Tibial nerve (tissue), 4 donors: Measurements from ENCODE around the gene BLVRA. TPM values are rescaled to one million over a fixed set of nuclear protein-coding genes. Genes with fewer than 3 reads are reported as not detected.

ENCODE experiments used
- DNase-seq, 2 donors: peaks; one replicate each; pipeline ENCODE4 v3.0.0-alpha.2; 2019; ENCODE audit warnings: low spot score in 2 of 2
- H3K27ac ChIP-seq, 4 donors: fragments of 200-600 bp; sonication (generic) in 3 of 4; one replicate each; pipeline ENCODE4 v1.5.1; 2017 to 2019; ENCODE audit warnings: mild to moderate bottlenecking in 1 of 4
- H3K27me3 ChIP-seq, 2 donors: fragments of 200-600 bp; sonication (generic) in 1 of 2; one replicate each; pipeline versions ENCODE4 v1.5.1 to v1.6.0; 2017 to 2019
- H3K36me3 ChIP-seq, 3 donors: fragments of 200-600 bp; sonication (generic); one replicate each; pipeline ENCODE4 v1.5.1; 2018 to 2019
- H3K4me1 ChIP-seq, 4 donors: fragments of 200-600 bp; sonication (generic) in 3 of 4; one replicate each; pipeline ENCODE4 v1.5.1; 2017 to 2019
- H3K4me3 ChIP-seq, 4 donors: fragments of 200-600 bp; sonication (generic) in 3 of 4; one replicate each; pipeline ENCODE4 v1.5.1; 2017 to 2019; ENCODE audit warnings: mild to moderate bottlenecking in 1 of 4, moderate library complexity in 1 of 4
- H3K9me3 ChIP-seq, 4 donors: fragments of 200-600 bp; sonication (generic) in 3 of 4; one replicate each; pipeline ENCODE4 v1.5.1; 2017 to 2019
- EP300 ChIP-seq, 2 donors: sonication (generic); formaldehyde crosslinking; IDR thresholded peaks; one replicate each; pipeline ENCODE4 v1.6.1; 2017; ENCODE audit warnings: antibody characterized with exemption in 2 of 2, mild to moderate bottlenecking in 1 of 2
- POLR2A ChIP-seq, 2 donors: fragments of 450-650 bp; IDR thresholded peaks; one replicate each; pipeline ENCODE4 v1.6.1; 2017; ENCODE audit warnings: antibody characterized with exemption in 2 of 2, mild to moderate bottlenecking in 2 of 2, moderate library complexity in 2 of 2
- WGBS, 2 donors: methylation state at CpG; one replicate each; pipeline ENCODE4 v1.1.5; 2018; 5-methylcytosine and 5-hydroxymethylcytosine counted together
- total RNA-seq, 4 donors: library from RNA; depleted of rRNA; stranded (reverse); fragments of >200 nt; gene quantifications; one replicate each; pipeline ENCODE4 v1.1.0, GENCODE V29; 2016
- TF ChIP-seq, protein P1 (sequence below), 5 experiments: fragments of 200-600 bp in 3 of 5; fragments of 450-650 bp in 2 of 5; sonication (generic) in 3 of 5; IDR thresholded peaks; one replicate each; pipeline ENCODE4 v1.5.1; 2016 to 2019; ENCODE audit warnings: antibody characterized with exemption in 5 of 5, mild to moderate bottlenecking in 3 of 5, moderate library complexity in 2 of 5

Gene BLVRA
- total RNA-seq, 4 donors from 2014 or later = 32.2 to 70.5 (median 48.5) TPM

DNA sequence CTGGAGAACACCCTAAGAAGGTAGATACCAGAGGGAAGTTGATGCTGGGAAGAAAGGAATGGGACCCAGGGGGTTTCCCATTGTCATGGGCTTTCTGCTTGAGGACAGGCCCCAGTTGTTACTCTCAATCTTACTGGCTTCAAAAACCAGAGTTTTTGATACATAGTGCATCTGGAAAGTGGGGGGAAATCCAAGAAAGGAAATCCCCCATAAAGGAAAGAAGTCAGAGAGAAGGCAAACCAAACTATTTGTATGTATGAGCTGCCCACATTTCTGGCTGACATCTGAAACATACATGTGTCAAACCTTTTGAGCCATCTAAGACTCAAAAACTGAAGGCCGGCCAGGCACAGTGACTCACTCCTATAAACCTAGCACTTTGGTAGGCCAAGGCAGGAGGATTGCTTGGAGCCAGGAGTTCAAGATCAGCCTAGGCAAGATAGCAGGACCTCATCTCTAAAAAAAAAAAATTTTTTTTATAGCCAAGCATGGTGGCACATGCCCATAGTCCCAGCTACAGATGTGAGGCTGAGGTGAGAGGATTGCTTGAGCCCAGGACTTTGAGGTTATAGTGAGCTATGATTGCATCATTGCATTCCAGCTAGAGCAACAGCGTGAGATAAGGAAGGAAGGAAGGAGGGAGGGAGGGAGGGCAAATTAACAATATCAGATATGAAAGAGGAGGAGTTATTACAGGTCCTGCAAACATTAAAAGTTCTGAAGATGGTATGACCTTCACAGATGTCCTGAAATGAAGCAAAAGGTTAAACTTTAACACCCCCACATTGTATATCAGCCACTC, 22.5 kb upstream of the BLVRA start:
- 59 to 61% methylated on average over 2 of the region's 2 CpGs for WGBS, 2 donors
- Histone ChIP-seq H3K9me3 (no peaks in the 10 kb centered on the region), H3K4me1 (no peaks in the 10 kb centered on the region), H3K36me3 (no peaks in the 10 kb centered on the region), H3K27me3 (no peaks in the 10 kb centered on the region), H3K27ac (no peak overlapping the region), H3K4me3 (no peak overlapping the region)
- TF ChIP-seq POLR2A (IDR thresholded peaks at IDR 0.05) (no peak), EP300 (IDR thresholded peaks at IDR 0.05) (no peak)
- TF ChIP-seq, protein P1, sequence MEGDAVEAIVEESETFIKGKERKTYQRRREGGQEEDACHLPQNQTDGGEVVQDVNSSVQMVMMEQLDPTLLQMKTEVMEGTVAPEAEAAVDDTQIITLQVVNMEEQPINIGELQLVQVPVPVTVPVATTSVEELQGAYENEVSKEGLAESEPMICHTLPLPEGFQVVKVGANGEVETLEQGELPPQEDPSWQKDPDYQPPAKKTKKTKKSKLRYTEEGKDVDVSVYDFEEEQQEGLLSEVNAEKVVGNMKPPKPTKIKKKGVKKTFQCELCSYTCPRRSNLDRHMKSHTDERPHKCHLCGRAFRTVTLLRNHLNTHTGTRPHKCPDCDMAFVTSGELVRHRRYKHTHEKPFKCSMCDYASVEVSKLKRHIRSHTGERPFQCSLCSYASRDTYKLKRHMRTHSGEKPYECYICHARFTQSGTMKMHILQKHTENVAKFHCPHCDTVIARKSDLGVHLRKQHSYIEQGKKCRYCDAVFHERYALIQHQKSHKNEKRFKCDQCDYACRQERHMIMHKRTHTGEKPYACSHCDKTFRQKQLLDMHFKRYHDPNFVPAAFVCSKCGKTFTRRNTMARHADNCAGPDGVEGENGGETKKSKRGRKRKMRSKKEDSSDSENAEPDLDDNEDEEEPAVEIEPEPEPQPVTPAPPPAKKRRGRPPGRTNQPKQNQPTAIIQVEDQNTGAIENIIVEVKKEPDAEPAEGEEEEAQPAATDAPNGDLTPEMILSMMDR (IDR thresholded peaks at IDR 0.05) = no peak
- no peak for DNase-seq

DNA sequence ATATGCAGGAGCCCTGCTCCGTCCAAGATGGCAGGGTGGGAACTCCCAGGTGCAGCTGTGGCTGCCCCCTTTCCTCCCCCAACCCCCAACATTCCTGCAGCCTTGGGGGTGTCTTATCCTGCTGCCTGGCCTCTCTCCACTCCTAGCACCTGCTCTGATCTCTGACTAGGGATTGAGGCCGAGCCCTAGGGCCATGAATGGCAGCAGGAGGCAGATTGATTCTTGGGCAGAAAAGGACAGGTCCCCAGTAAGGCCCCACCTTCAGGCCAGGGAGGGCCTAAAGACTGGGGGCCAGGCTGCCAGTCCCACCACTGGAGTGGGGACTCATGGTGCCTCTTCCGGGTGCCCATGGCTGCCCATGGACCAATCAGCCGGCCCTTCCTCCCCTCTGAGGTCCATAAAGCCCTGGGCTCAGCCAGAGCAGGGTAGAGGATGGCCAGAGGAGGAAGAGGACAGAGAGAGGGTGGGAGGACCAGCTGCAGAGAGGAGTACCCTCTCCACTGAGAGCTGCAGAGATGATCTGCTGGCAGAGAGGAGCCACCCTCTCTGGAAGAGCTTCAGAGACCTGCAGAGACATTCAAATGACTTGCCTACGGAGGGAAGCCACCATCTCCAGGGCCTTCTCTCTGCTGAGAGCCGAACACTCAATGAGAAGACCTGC, 20.9 kb upstream of the BLVRA start:
- 86 to 90% methylated on average over 5 of the region's 6 CpGs for WGBS, 2 donors
- Histone ChIP-seq H3K4me1 (no peaks in the 10 kb centered on the region), H3K36me3 (no peaks in the 10 kb centered on the region), H3K27ac (no peak overlapping the region), H3K9me3 (no peaks in the 10 kb centered on the region), H3K27me3 (no peaks in the 10 kb centered on the region), H3K4me3 (no peak overlapping the region)
- TF ChIP-seq EP300 (IDR thresholded peaks at IDR 0.05) (no peak), POLR2A (IDR thresholded peaks at IDR 0.05) (no peak)
- TF ChIP-seq, protein P1 (IDR thresholded peaks at IDR 0.05) = no peak
- DNase-seq = no peak

DNA sequence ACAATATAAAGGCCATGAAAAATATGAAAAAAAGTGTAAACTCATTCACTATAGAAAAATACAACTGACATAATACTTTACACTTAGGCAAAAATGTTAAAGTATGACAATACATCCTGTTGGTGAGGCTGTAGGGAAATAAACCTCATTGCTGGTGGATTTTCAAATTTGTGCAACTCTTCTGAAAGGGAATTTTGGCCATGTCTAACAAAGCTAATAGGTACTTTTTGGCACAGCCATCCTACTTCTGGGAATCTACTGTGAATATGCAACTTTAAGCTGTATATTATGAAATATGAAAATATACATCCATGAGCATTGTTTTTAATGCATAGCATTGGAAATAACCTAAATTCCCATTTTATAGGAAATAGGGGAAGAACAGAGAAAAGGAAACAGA, 15.8 kb upstream of the BLVRA start:
- H3K36me3 ChIP-seq = no peaks in the 10 kb centered on the region
- no peaks in the 10 kb centered on the region for H3K9me3 ChIP-seq
- no peak for DNase-seq
- no peaks in the 10 kb centered on the region for H3K4me1 ChIP-seq
- TF ChIP-seq POLR2A (IDR thresholded peaks at IDR 0.05) (no peak), EP300 (IDR thresholded peaks at IDR 0.05) (no peak)
- no peak overlapping the region for H3K27ac ChIP-seq
- H3K27me3 ChIP-seq = no peaks in the 10 kb centered on the region
- no peak overlapping the region for H3K4me3 ChIP-seq

DNA sequence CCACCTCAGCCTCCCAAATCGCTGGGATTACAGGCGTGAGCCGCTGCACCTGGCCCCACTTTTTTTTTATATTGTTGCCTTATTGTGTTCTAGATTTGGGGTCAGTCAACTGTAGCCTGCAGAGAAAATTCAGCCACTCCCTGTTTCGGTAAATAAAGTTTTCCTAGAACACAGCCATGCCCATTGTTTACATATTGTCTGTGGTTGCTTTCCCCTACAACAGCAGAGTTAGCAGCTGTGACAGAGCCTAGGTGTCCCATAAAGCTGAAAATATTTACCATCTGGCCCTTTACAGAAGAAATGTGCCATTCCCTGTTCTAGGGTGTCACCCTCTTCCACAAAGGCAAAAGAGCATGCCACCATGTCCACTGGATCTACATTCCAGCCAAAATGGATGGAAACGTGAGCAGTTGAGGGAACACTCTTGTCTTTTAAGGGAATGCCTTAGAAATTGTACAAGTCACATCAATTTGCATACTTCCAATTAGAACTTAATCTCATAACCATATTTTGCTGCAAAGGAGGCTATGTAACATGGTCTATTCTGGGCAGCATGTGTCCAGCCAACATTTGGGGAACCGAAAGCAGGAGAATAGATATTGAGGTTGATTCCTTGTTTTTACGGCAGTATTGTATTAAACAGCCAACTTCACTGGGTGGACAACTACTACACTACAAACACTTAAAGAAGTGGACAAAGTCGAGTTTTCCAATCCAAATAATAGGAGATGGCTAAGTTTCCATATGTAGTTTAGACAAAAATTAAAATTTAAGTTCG, 11.0 kb upstream of the BLVRA start:
- DNase-seq = no peak
- Histone ChIP-seq H3K27ac (no peak overlapping the region), H3K36me3 (no peaks in the 10 kb centered on the region), H3K4me3 (no peak overlapping the region), H3K9me3 (no peaks in the 10 kb centered on the region), H3K4me1 (no peaks in the 10 kb centered on the region), H3K27me3 (no peaks in the 10 kb centered on the region)
- WGBS, 2 donors = 84 to 87% methylated on average over 9 of the region's 9 CpGs
- no peak for TF ChIP-seq POLR2A (IDR thresholded peaks at IDR 0.05)
- TF ChIP-seq EP300 (IDR thresholded peaks at IDR 0.05) = no peak
- TF ChIP-seq, protein P1 (IDR thresholded peaks at IDR 0.05) = no peak

DNA sequence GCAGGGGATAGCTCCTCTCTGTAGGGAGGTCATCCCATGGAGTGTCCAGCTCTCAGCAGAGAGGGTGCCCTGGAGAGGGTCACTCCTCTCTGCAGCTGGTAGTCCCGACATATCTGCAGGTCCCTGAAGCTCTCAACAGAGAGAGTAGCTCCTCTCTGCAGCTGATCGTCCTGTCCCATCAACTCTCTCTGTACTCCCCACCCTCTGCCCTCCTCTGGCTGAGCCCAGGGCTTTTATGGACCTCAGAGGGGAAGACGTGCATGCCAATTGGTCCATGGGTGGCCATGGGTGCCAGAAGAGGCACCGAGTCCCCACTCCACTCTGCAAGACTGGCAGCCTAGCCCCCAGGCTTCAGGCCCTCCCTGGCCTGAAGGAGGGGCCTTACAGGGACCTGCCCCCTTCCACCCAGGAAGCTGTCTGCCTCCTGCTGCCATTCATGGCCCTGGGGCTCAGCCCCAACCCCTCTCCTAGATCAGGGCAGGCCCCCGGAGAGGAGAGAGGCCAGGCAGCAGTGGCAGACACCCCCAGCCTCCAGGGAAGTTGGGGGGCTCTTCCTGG, 9.0 kb upstream of the BLVRA start:
- Histone ChIP-seq H3K4me3 (no peak overlapping the region), H3K27me3 (no peaks in the 10 kb centered on the region), H3K36me3 (no peaks in the 10 kb centered on the region), H3K9me3 (no peaks in the 10 kb centered on the region), H3K27ac (no peak overlapping the region), H3K4me1 (no peaks in the 10 kb centered on the region)
- 60 to 87% methylated on average over 4 to 5 of the region's 5 CpGs for WGBS, 2 donors
- DNase-seq = no peak
- TF ChIP-seq POLR2A (IDR thresholded peaks at IDR 0.05) (no peak), EP300 (IDR thresholded peaks at IDR 0.05) (no peak)
- TF ChIP-seq, protein P1 (IDR thresholded peaks at IDR 0.05) = no peak
